IMR-90 (cell line): Measurements from ENCODE around the gene NT5C1A. TPM values are rescaled to one million over a fixed set of nuclear protein-coding genes. Genes with fewer than 3 reads are reported as not detected.

Source experiments
- ATAC-seq: fragments of 200-7000 bp; cut with Tn5 transposase; 2 replicates; pipeline ENCODE4 v1.9.1; 2020; ENCODE audit warnings: low read depth, mild to moderate bottlenecking, moderate library complexity
- BruUV-seq: library from RNA; stranded (reverse); fragments of 400-500 nt; replicated peaks from 2 replicates; lab custom pipeline; 2021; lab: Mats Ljungman, UMichigan
- CTCF ChIA-PET: fragments of 300-600 bp; formaldehyde crosslinking; extraction: SDS; loops from one replicate; lab custom pipeline; 2021; ENCODE audit warnings: antibody characterized with exemption; lab: Yijun Ruan, JAX
- POLR2A ChIA-PET: fragments of 300-600 bp; sonication (Branson Sonifier 250); formaldehyde crosslinking; loops from one replicate; lab custom pipeline; 2022; ENCODE audit warnings: antibody characterized with exemption; ENCODE audit not compliant: unreplicated experiment; lab: Charles Lee
- DNase-seq: peaks from one replicate; pipeline ENCODE4 v3.0.0; 2013
- H2AFZ ChIP-seq: replicated peaks from 2 replicates; pipeline ENCODE3; 2013; ENCODE audit warnings: low read length, mild to moderate bottlenecking; ENCODE audit not compliant: poor library complexity
- H2AK5ac ChIP-seq: 2 replicates; pipeline ENCODE4 v1.6.1; 2013; ENCODE audit warnings: low read depth, low read length, inconsistent platforms
- H2AK9ac ChIP-seq: replicated peaks from 2 replicates; pipeline ENCODE3; 2013; ENCODE audit warnings: mild to moderate bottlenecking, low read depth, low read length, moderate library complexity; ENCODE audit not compliant: poor library complexity
- H2BK120ac ChIP-seq: 2 replicates; pipeline ENCODE4 v1.6.1; 2013; ENCODE audit warnings: low read depth, low read length, inconsistent platforms
- H2BK15ac ChIP-seq: 3 replicates; pipeline ENCODE4 v1.6.1; 2013; ENCODE audit warnings: low read depth, low read length, inconsistent platforms
- H2BK20ac ChIP-seq: 2 replicates; pipeline ENCODE4 v1.6.1; 2013; ENCODE audit warnings: low read depth, mild to moderate bottlenecking, inconsistent platforms, low read length, moderate library complexity
- H2BK5ac ChIP-seq: 2 replicates; pipeline ENCODE4 v1.6.1; 2013; ENCODE audit warnings: mild to moderate bottlenecking, low read depth, low read length, inconsistent platforms; ENCODE audit not compliant: poor library complexity, severe bottlenecking
- H3K14ac ChIP-seq: replicated peaks from 2 replicates; pipeline ENCODE4 v1.6.1; 2013; ENCODE audit warnings: low read depth, low read length, inconsistent platforms
- H3K18ac ChIP-seq: 2 replicates; pipeline ENCODE4 v1.6.1; 2013; ENCODE audit warnings: low read depth, low read length, control low read depth
- H3K23ac ChIP-seq: 2 replicates; pipeline ENCODE4 v1.6.1; 2013; ENCODE audit warnings: low read depth, low read length, inconsistent platforms
- H3K27ac ChIP-seq: 2 replicates; pipeline ENCODE4 v1.5.1; 2013; ENCODE audit warnings: mild to moderate bottlenecking, control low read depth, low read length; ENCODE audit not compliant: insufficient read depth
- H3K27me3 ChIP-seq: 2 replicates; pipeline ENCODE4 v1.6.1; 2013; ENCODE audit warnings: low read length; ENCODE audit not compliant: control insufficient read depth, insufficient read depth
- H3K36me3 ChIP-seq: 2 replicates; pipeline ENCODE4 v1.6.1; 2013; ENCODE audit warnings: low read length, mixed read lengths; ENCODE audit not compliant: control insufficient read depth, insufficient read depth
- H3K4ac ChIP-seq: 2 replicates; pipeline ENCODE4 v1.6.1; 2013; ENCODE audit warnings: low read depth, low read length, inconsistent platforms
- H3K4me1 ChIP-seq: 2 replicates; pipeline ENCODE4 v1.6.1; 2013; ENCODE audit warnings: low read length, mixed read lengths; ENCODE audit not compliant: control insufficient read depth, insufficient read depth
- H3K4me2 ChIP-seq: 2 replicates; pipeline ENCODE4 v1.6.1; 2013; ENCODE audit warnings: low read depth, mild to moderate bottlenecking, control low read depth, low read length, moderate library complexity
- H3K4me3 ChIP-seq: 2 replicates; pipeline ENCODE4 v1.5.1; 2013; ENCODE audit warnings: low read depth, mild to moderate bottlenecking, control low read depth, low read length, moderate library complexity; ENCODE audit not compliant: insufficient read depth
- H3K56ac ChIP-seq: 2 replicates; pipeline ENCODE4 v1.6.1; 2013; ENCODE audit warnings: low read length, inconsistent platforms; ENCODE audit not compliant: insufficient read depth; ENCODE audit errors: extremely low read depth
- H3K79me1 ChIP-seq, 2 experiments: 2 replicates each; pipeline ENCODE4 v1.6.1; 2013; ENCODE audit warnings: low read length in 2 of 2, inconsistent platforms in 1 of 2, low read depth in 1 of 2
- H3K9ac ChIP-seq: 2 replicates; pipeline ENCODE4 v1.6.1; 2013; ENCODE audit warnings: low read depth, low read length, control low read depth
- H3K9me1 ChIP-seq: 2 replicates; pipeline ENCODE4 v1.6.1; 2013; ENCODE audit warnings: low read length, inconsistent platforms; ENCODE audit not compliant: insufficient read depth
- H3K9me3 ChIP-seq: 2 replicates; pipeline ENCODE4 v1.6.1; 2013; ENCODE audit warnings: low read length; ENCODE audit not compliant: control insufficient read depth, insufficient read depth
- H4K20me1 ChIP-seq: 2 replicates; pipeline ENCODE4 v1.6.1; 2013; ENCODE audit warnings: low read length, inconsistent platforms; ENCODE audit not compliant: insufficient read depth
- H4K5ac ChIP-seq: 2 replicates; pipeline ENCODE4 v1.6.1; 2013; ENCODE audit warnings: mild to moderate bottlenecking, low read depth, low read length, control low read depth
- H4K8ac ChIP-seq, 2 experiments: 2 replicates each; pipeline ENCODE4 v1.6.1; 2013; ENCODE audit warnings: low read depth in 2 of 2, low read length in 2 of 2, control low read depth in 1 of 2, inconsistent platforms in 1 of 2
- H4K91ac ChIP-seq: 2 replicates; pipeline ENCODE4 v1.6.1; 2013; ENCODE audit warnings: low read depth, low read length, inconsistent platforms; ENCODE audit not compliant: insufficient read depth
- CTCF ChIP-seq: conservative IDR thresholded peaks from 2 replicates; pipeline ENCODE4 v1.5.1; 2012; ENCODE audit warnings: mild to moderate bottlenecking, low read depth, low read length, improper control_type of control experiment
- ELK1 ChIP-seq: fragments of 150-350 bp; IDR thresholded peaks from 2 replicates; pipeline ENCODE4 v1.6.1; 2016; ENCODE audit warnings: low read depth, mild to moderate bottlenecking, low read length, moderate library complexity, borderline replicate concordance
- FOS ChIP-seq: fragments of 150-350 bp; IDR thresholded peaks from 2 replicates; pipeline ENCODE4 v1.6.1; 2016; ENCODE audit warnings: low read depth, low read length
- NFE2L2 ChIP-seq: fragments of 150-350 bp; IDR thresholded peaks from 2 replicates; pipeline ENCODE4 v1.6.1; 2016; ENCODE audit warnings: low read depth, mild to moderate bottlenecking, low read length
- RFX5 ChIP-seq: IDR thresholded peaks from 2 replicates; pipeline ENCODE4 v1.8.0; 2012; ENCODE audit warnings: low read depth, mild to moderate bottlenecking, low read length, moderate library complexity
- WGBS, 2 experiments: methylation state at CpG; one replicate each; pipeline versions ENCODE4 v1.1.5 to v1.1.7; 2013; ENCODE audit warnings: missing lambda C conversion rate in 2 of 2; ENCODE audit not compliant: insufficient read length in 1 of 2; ENCODE audit errors: extremely low coverage in 2 of 2; 5-methylcytosine and 5-hydroxymethylcytosine counted together
- dilution Hi-C: fragments of 300-500 bp; cut with HindIII; formaldehyde crosslinking; loops from one replicate; pipeline ENCODE4 v1.14.3; 2018; ENCODE audit warnings: low sequenced_read_pairs; ENCODE audit not compliant: unreplicated experiment
- in situ Hi-C: fragments of 300-500 bp; cut with MboI; formaldehyde crosslinking; loops from 3 replicates; pipeline ENCODE4 v1.14.3; 2019; ENCODE audit warnings: low sequenced_read_pairs, inconsistent platforms, mixed read lengths
- intact Hi-C: fragments of 100-400 bp; cut with micrococcal nuclease; formaldehyde crosslinking; loops from 2 replicates; pipeline ENCODE4 v1.10.0; 2022
- polyA plus RNA-seq, 3 experiments: library from polyadenylated mRNA; depleted of rRNA; stranded (reverse); fragments of >200 nt; gene quantifications; 2 replicates each; pipeline ENCODE4 v1.2.3, GENCODE V29; 2012; ENCODE audit warnings: low replicate concordance in 1 of 3
- total RNA-seq: library from RNA; depleted of rRNA; stranded (reverse); fragments of >200 nt; gene quantifications from 2 replicates; pipeline ENCODE4 v1.2.3, GENCODE V29; 2012
- TF ChIP-seq, protein P1 (sequence below): fragments of 150-350 bp; IDR thresholded peaks from 2 replicates; pipeline ENCODE4 v1.6.1; 2017; ENCODE audit warnings: mild to moderate bottlenecking, antibody characterized with exemption, low read length, low read depth

The NT5C1A gene
- total and polyA plus RNA-seq, 2 of the 4 experiments (the other 2 are of a cell fraction) = not detected

DNA sequence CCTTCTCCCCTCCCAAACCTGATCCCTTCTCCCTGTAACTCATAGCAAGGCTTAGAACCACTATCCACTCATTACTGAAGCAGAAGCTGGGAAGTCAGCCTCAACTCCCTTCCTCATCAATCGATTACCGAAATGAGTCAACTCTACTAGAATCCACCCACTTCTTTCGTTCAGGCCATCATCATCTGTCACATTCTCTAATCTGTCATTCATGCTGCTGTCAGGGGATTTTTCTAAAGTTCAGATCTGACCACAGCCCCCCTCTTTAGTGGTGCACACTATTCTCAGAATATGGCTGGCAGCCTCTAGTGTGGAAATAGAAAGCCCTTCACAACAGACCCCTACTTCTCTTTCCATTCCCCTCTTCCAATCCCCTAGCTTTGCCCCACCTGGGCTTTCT is 5.1 kb downstream of the NT5C1A start:
- Histone ChIP-seq H4K91ac (no peak overlapping the region), H3K27me3 (peaks cover 81% of the 10 kb centered on the region), H3K79me1 (no peaks in the 10 kb centered on the region), H2BK15ac (no peak overlapping the region), H2AFZ (no peak overlapping the region), H3K4me3 (no peak overlapping the region), H2BK120ac (no peak overlapping the region), H3K23ac (no peak overlapping the region), H3K18ac (no peak overlapping the region), H4K8ac (no peak overlapping the region), H2BK5ac (no peak overlapping the region), H3K9ac (no peak overlapping the region), H3K9me1 (no peaks in the 10 kb centered on the region), H3K27ac (no peak overlapping the region), H3K9me3 (no peaks in the 10 kb centered on the region), H3K36me3 (no peaks in the 10 kb centered on the region), H3K4ac (no peak overlapping the region), H2AK5ac (no peak overlapping the region), H4K5ac (no peak overlapping the region), H2AK9ac (no peak overlapping the region), H3K4me1 (no peaks in the 10 kb centered on the region), H4K20me1 (no peaks in the 10 kb centered on the region), H3K14ac (no peak overlapping the region), H3K4me2 (no peak overlapping the region), H3K56ac (no peak overlapping the region), H2BK20ac (no peak overlapping the region)
- WGBS, 2 experiments = 80% methylated on average over 3 of the region's 3 CpGs; no CpG with 5 or more reads in 1 of the 2 experiments
- ChIA-PET CTCF (interaction anchor here (1.2 kb wide), 1 partner anchor 9 kb away, joined by 3 read pairs; no protein-coding TSS in a partner anchor), POLR2A (no interaction called here)
- in situ Hi-C loops (no loop called here), intact Hi-C loops (no loop called here), dilution Hi-C loops (no loop called here)
- ATAC-seq (no peak), DNase-seq (no peak)
- BruUV-seq = no TSS peak
- TF ChIP-seq NFE2L2 (no peak), CTCF (no peak), ELK1 (no peak), FOS (no peak), RFX5 (no peak)
- TF ChIP-seq, protein P1, sequence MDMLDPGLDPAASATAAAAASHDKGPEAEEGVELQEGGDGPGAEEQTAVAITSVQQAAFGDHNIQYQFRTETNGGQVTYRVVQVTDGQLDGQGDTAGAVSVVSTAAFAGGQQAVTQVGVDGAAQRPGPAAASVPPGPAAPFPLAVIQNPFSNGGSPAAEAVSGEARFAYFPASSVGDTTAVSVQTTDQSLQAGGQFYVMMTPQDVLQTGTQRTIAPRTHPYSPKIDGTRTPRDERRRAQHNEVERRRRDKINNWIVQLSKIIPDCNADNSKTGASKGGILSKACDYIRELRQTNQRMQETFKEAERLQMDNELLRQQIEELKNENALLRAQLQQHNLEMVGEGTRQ = no peak
